PC-3 (cell line): ENCODE measurements around the gene CFAP210. TPM values are rescaled to one million over a fixed set of nuclear protein-coding genes. Genes with fewer than 3 reads are reported as not detected.
"Not testable (repeated sequence)": the region's sequence is repeated elsewhere in the genome, so short reads cannot be mapped to it uniquely, and the experiment has no call there.

Experiments
- ATAC-seq: fragments of 200-7000 bp; cut with Tn5 transposase; 2 replicates; pipeline ENCODE4 v1.9.1; 2020; ENCODE audit warnings: mild to moderate bottlenecking, moderate library complexity
- BruUV-seq: library from RNA; stranded (reverse); fragments of 400-500 nt; replicated peaks from 2 replicates; lab custom pipeline; 2021; lab: Mats Ljungman, UMichigan
- CTCF ChIA-PET: fragments of 300-600 bp; sonication (Branson Sonifier 250); formaldehyde crosslinking; loops from one replicate; lab custom pipeline; 2022; ENCODE audit warnings: antibody characterized with exemption; lab: Charles Lee
- POLR2A ChIA-PET: fragments of 300-600 bp; sonication (Branson Sonifier 250); formaldehyde crosslinking; loops from one replicate; lab custom pipeline; 2022; ENCODE audit warnings: antibody characterized with exemption; ENCODE audit not compliant: unreplicated experiment; lab: Charles Lee
- DNase-seq: peaks from one replicate; pipeline ENCODE4 v3.0.0-alpha.2; 2015
- H2AFZ ChIP-seq: fragments of 300-600 bp; sonication (generic); 2 replicates; pipeline ENCODE4 v1.6.0; 2016; ENCODE audit warnings: antibody characterized with exemption, low read length
- H3F3A ChIP-seq: fragments of 300-600 bp; sonication (generic); one replicate; pipeline ENCODE4 v1.6.0; 2017; ENCODE audit warnings: antibody characterized with exemption, low read length, control low read depth, mild to moderate bottlenecking; ENCODE audit not compliant: unreplicated experiment
- H3K27ac ChIP-seq: fragments of 300-600 bp; sonication (generic); 2 replicates; pipeline ENCODE4 v1.5.1; 2016; ENCODE audit warnings: mild to moderate bottlenecking, low read length
- H3K27me3 ChIP-seq: fragments of 300-600 bp; sonication (generic); 2 replicates; pipeline ENCODE4 v1.6.1; 2016; ENCODE audit warnings: low read length, mixed read lengths
- H3K36me3 ChIP-seq: fragments of 300-600 bp; sonication (generic); 2 replicates; pipeline ENCODE4 v1.6.1; 2016; ENCODE audit warnings: low read depth, mixed run types, low read length, mixed read lengths
- H3K4me1 ChIP-seq: fragments of 300-600 bp; sonication (generic); 2 replicates; pipeline ENCODE4 v1.5.1; 2016; ENCODE audit warnings: low read length; ENCODE audit not compliant: insufficient read depth
- H3K4me2 ChIP-seq: fragments of 300-600 bp; sonication (generic); 2 replicates; pipeline ENCODE4 v1.6.0; 2016; ENCODE audit warnings: low read length
- H3K4me3 ChIP-seq: fragments of 300-600 bp; sonication (generic); 2 replicates; pipeline ENCODE4 v1.5.1; 2016; ENCODE audit warnings: mild to moderate bottlenecking, low read length, mixed read lengths
- H3K79me2 ChIP-seq: fragments of 300-600 bp; sonication (generic); 2 replicates; pipeline ENCODE4 v1.6.1; 2017; ENCODE audit warnings: low read length, mixed read lengths
- H3K9ac ChIP-seq: fragments of 300-600 bp; sonication (generic); 2 replicates; pipeline ENCODE4 v1.6.0; 2016; ENCODE audit warnings: mild to moderate bottlenecking, low read length
- H3K9me2 ChIP-seq: fragments of 300-600 bp; sonication (generic); replicated peaks from 2 replicates; pipeline ENCODE4 v1.6.1; 2016; ENCODE audit warnings: mixed run types, low read length, mixed read lengths
- H3K9me3 ChIP-seq: fragments of 300-600 bp; sonication (generic); 2 replicates; pipeline ENCODE4 v1.6.1; 2016; ENCODE audit warnings: low read length, mixed read lengths
- H4K20me1 ChIP-seq: fragments of 300-600 bp; sonication (generic); 2 replicates; pipeline ENCODE4 v1.6.1; 2016; ENCODE audit warnings: low read length, mixed read lengths
- CTCF ChIP-seq: fragments of 300-600 bp; sonication (generic); conservative IDR thresholded peaks from 2 replicates; pipeline ENCODE4 v1.5.1; 2017; ENCODE audit warnings: antibody characterized with exemption, low read depth, mild to moderate bottlenecking, low read length
- EZH2 ChIP-seq: fragments of 300-600 bp; sonication (generic); IDR thresholded peaks from one replicate; pipeline ENCODE4 v1.6.1; 2017; ENCODE audit warnings: antibody characterized with exemption, mild to moderate bottlenecking, low read length; ENCODE audit not compliant: unreplicated experiment
- EZH2phosphoT487 ChIP-seq: fragments of 300-600 bp; sonication (generic); IDR thresholded peaks from 2 replicates; pipeline ENCODE4 v1.6.1; 2018; ENCODE audit warnings: mild to moderate bottlenecking, antibody characterized with exemption, low read length, borderline replicate concordance
- intact Hi-C: fragments of 100-400 bp; cut with micrococcal nuclease; formaldehyde crosslinking; loops from 2 replicates; pipeline ENCODE4 v1.9.0; 2023
- total RNA-seq: library from RNA; depleted of rRNA; stranded (reverse); fragments of >200 nt; gene quantifications from 2 replicates; pipeline ENCODE4 v1.2.3, GENCODE V29; 2014

Gene CFAP210
- total RNA-seq, 1 experiment from 2014 or later, result not detected

GRCh38 chr2:169620509-169620908 is 73.7 kb downstream of the CFAP210 start:
- no TSS peak for BruUV-seq
- H3K9ac ChIP-seq, result no peak overlapping the region
- DNase-seq (no peak), ATAC-seq (no peak)
- no peak overlapping the region for H2AFZ ChIP-seq
- H3K36me3 ChIP-seq, result peaks cover 19% of the 10 kb centered on the region
- no peaks in the 10 kb centered on the region for H3K4me1 ChIP-seq
- TF ChIP-seq EZH2phosphoT487 (no peak), CTCF (no peak), EZH2 (no peak)
- H3K27ac ChIP-seq, result no peak overlapping the region
- ChIA-PET POLR2A (no interaction called here), CTCF (no interaction called here)
- H4K20me1 ChIP-seq, result 0 out of 2 replicates have a peak, but pooled peaks cover 4% of the 10 kb centered on the region
- no peak overlapping the region for H3K4me2 ChIP-seq
- intact Hi-C loops, result no loop called here
- no peaks in the 10 kb centered on the region for H3F3A ChIP-seq
- H3K9me2 ChIP-seq, result no peaks in the 10 kb centered on the region
- no peaks in the 10 kb centered on the region for H3K9me3 ChIP-seq
- no peak overlapping the region for H3K4me3 ChIP-seq
- no peaks in the 10 kb centered on the region for H3K27me3 ChIP-seq
- H3K79me2 ChIP-seq, result peaks cover 8% of the 10 kb centered on the region; the same call in 1 of the 2 replicates

- Histone ChIP-seq H3K9me3 (no peaks in the 10 kb centered on the region), H3K36me3 (peaks cover 23% of the 10 kb centered on the region), H3K4me1 (no peaks in the 10 kb centered on the region), H3K79me2 (peaks cover 10% of the 10 kb centered on the region; the same call in 1 of the 2 replicates), H2AFZ (no peak overlapping the region), H3K9me2 (no peaks in the 10 kb centered on the region), H3K27me3 (no peaks in the 10 kb centered on the region), H4K20me1 (0 out of 2 replicates have a peak, but pooled peaks cover 4% of the 10 kb centered on the region), H3F3A (no peaks in the 10 kb centered on the region), H3K9ac (no peak overlapping the region), H3K4me2 (no peak overlapping the region), H3K27ac (no peak overlapping the region), H3K4me3 (no peak overlapping the region)
- no TSS peak for BruUV-seq
- ATAC-seq, result no peak
- TF ChIP-seq EZH2phosphoT487 (no peak), CTCF (no peak)
- no peak for DNase-seq
- intact Hi-C loops, result no loop called here
- CTCF ChIA-PET, result no interaction called here
- POLR2A ChIA-PET, result no interaction called here
Observed at GRCh38 chr2:169619946-169620345, 74.3 kb downstream of the CFAP210 start.

GRCh38 chr2:169615982-169616381 is 78.2 kb downstream of the CFAP210 start:
- H3K4me3 ChIP-seq, H3K9me3 ChIP-seq, CTCF ChIA-PET, H3K27me3 ChIP-seq, H3F3A ChIP-seq, H3K4me2 ChIP-seq, BruUV-seq, H3K27ac ChIP-seq, intact Hi-C loops, H2AFZ ChIP-seq, H3K9me2 ChIP-seq, H3K9ac ChIP-seq, H4K20me1 ChIP-seq, H3K4me1 ChIP-seq, POLR2A ChIA-PET, DNase-seq, ATAC-seq: not testable (repeated sequence)
- peaks cover 44% of the 10 kb centered on the region for H3K36me3 ChIP-seq
- peaks cover 10% of the 10 kb centered on the region; the same call in 1 of the 2 replicates for H3K79me2 ChIP-seq
